Colonic mucosa (tissue), 4 donors: ENCODE measurements around the gene CRK. TPM values are rescaled to one million over a fixed set of nuclear protein-coding genes. Genes with fewer than 3 reads are reported as not detected.
"Not testable (repeated sequence)": the region's sequence is repeated elsewhere in the genome, so short reads cannot be mapped to it uniquely, and the experiment has no call there.

ENCODE experiments used
- DNase-seq: peaks from one replicate; pipeline ENCODE4 v3.0.0-alpha.2; 2020
- H3K27ac ChIP-seq: fragments of 200-600 bp; one replicate; pipeline ENCODE4 v1.8.0; 2021
- H3K27me3 ChIP-seq: fragments of 200-600 bp; one replicate; pipeline ENCODE4 v1.8.0; 2021
- H3K36me3 ChIP-seq: fragments of 200-600 bp; one replicate; pipeline ENCODE4 v1.8.0; 2021
- H3K4me1 ChIP-seq: fragments of 200-600 bp; one replicate; pipeline ENCODE4 v1.8.0; 2021; ENCODE audit warnings: mild to moderate bottlenecking
- H3K4me3 ChIP-seq: fragments of 200-600 bp; one replicate; pipeline ENCODE4 v1.8.0; 2021
- H3K9ac ChIP-seq, 2 donors: one replicate each; pipeline ENCODE4 v1.7.0; 2013; ENCODE audit warnings: control low read depth in 2 of 2, low read depth in 2 of 2, low read length in 2 of 2
- H3K9me3 ChIP-seq: fragments of 200-600 bp; one replicate; pipeline ENCODE4 v1.8.0; 2021
- intact Hi-C: fragments of 100-400 bp; cut with DNase I; formaldehyde crosslinking; loops from one replicate; pipeline ENCODE4 v1.14.1; 2022
- total RNA-seq, 2 donors: library from RNA; stranded (reverse); fragmentation: NEBNext Ultra II Directional in 1 of 2; extraction: Animal tissue kit (Norgen Biotek cat#: 25700) in 1 of 2; gene quantifications; one replicate each; pipeline ENCODE4 v1.2.1, GENCODE V29; 2021
- TF ChIP-seq, protein P1 (sequence below): fragments of 200-600 bp; IDR thresholded peaks from one replicate; pipeline ENCODE4 v1.8.0; 2022; ENCODE audit warnings: antibody characterized with exemption, mild to moderate bottlenecking
- donor health status: healthy.
- donor health status: DM: no; HTN: no; CAD: no.
- donor health status: DM: no; HTN: no; CAD: no.

Gene CRK
- total RNA-seq, 2 donors from 2014 or later: 74.5 to 82.0 TPM

DNA sequence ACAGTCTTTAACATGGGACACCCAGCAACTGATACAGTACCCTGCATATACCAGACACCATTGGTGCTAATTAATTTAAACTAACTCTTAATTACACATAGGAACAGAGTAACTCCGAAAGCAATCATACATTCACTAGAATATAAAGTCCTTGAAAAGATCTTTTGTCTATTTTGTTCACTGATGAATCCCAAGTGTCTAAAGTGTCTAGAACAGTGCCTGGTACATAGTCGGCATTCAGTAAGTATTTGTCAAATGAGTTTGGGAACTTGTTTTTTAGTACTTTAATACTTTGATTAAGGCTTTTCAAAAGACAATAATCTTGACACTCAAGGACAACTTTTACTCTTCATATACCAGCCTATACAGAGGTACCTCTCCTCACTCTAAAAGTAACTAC lies 69.8 kb downstream of the CRK start:
- TF ChIP-seq, protein P1, sequence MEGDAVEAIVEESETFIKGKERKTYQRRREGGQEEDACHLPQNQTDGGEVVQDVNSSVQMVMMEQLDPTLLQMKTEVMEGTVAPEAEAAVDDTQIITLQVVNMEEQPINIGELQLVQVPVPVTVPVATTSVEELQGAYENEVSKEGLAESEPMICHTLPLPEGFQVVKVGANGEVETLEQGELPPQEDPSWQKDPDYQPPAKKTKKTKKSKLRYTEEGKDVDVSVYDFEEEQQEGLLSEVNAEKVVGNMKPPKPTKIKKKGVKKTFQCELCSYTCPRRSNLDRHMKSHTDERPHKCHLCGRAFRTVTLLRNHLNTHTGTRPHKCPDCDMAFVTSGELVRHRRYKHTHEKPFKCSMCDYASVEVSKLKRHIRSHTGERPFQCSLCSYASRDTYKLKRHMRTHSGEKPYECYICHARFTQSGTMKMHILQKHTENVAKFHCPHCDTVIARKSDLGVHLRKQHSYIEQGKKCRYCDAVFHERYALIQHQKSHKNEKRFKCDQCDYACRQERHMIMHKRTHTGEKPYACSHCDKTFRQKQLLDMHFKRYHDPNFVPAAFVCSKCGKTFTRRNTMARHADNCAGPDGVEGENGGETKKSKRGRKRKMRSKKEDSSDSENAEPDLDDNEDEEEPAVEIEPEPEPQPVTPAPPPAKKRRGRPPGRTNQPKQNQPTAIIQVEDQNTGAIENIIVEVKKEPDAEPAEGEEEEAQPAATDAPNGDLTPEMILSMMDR: no peak
- Histone ChIP-seq H3K9ac (no peak overlapping the region), H3K9me3 (no peaks in the 10 kb centered on the region), H3K4me1 (peaks cover 12% of the 10 kb centered on the region), H3K27me3 (no peaks in the 10 kb centered on the region), H3K27ac (no peak overlapping the region), H3K36me3 (no peaks in the 10 kb centered on the region), H3K4me3 (no peak overlapping the region)
- intact Hi-C loops: no loop called here
- DNase-seq: no peak

DNA sequence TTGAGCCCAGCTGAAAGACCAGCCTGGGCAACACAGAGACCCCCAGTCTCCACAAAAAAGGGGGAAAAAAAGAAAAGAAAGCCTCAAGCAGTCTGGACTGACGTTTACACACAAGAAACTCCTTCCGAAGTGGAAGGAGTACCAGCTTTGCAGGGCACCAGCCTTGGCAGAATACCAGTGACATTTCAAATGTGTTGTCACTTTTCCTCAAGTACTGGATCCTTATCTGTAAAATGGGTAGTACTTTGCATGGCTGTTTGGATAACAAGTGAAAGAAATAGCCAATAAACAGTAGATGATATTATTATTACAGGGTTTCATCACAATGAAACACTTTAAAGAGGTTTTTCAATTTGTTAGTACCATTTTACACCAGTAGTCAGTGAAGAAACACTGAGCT lies 70.2 kb downstream of the CRK start:
- H3K36me3 ChIP-seq: no peaks in the 10 kb centered on the region
- no peak overlapping the region for H3K27ac ChIP-seq
- no peaks in the 10 kb centered on the region for H3K9me3 ChIP-seq
- intact Hi-C loops: no loop called here
- no peak overlapping the region for H3K4me3 ChIP-seq
- no peaks in the 10 kb centered on the region for H3K27me3 ChIP-seq
- H3K9ac ChIP-seq: no peak overlapping the region
- no peak for DNase-seq
- TF ChIP-seq, protein P1: no peak
- peaks cover 12% of the 10 kb centered on the region for H3K4me1 ChIP-seq

DNA sequence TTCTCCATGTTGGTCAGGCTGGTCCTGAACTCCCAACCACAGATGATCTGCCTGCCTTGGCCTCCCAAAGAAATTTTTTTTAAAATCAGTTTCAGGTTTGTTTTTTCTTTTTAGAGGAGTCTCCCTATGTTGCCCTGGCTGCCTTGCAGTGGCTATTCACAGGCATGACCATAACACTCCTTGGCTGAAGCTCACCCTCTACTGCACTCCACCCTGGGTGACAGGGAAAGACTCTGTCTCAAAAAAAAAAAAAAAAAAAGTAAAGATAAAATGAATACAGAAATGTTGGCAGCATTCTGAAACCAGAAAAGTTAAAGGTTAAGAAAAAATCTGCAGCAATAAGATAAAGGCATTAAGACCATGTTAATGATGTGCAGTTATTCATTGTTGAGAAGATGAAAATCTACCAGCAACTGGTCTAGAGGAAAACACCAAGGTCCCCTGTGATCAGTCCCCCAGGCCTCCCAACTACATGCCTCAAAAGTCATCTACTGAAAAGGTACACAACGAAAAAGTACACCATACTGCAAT lies 71.1 kb downstream of the CRK start:
- H3K27me3 ChIP-seq: no peaks in the 10 kb centered on the region
- no peak for DNase-seq
- TF ChIP-seq, protein P1: no peak
- H3K9me3 ChIP-seq: no peaks in the 10 kb centered on the region
- intact Hi-C loops: no loop called here
- peaks cover 14% of the 10 kb centered on the region for H3K4me1 ChIP-seq
- H3K9ac ChIP-seq: no peak overlapping the region
- H3K27ac ChIP-seq: no peak overlapping the region
- H3K4me3 ChIP-seq: no peak overlapping the region
- no peaks in the 10 kb centered on the region for H3K36me3 ChIP-seq

DNA sequence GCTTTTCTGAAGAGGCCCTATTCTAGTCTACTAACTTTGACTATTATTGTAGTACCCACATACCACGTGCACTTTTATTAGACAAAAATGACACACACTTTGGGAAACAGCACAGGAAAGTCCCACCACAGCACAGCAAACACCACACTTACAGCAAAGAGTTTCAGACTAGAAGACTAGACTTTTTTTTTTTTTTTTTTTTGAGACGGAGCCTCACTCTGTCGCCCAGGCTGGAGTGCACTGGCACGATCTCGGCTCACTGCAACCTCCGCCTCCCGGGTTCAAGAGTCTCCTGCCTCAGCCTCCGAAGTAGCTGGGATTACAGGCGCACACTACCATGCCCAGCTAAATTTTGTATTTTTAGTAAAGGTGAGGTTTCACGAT lies 76.1 kb downstream of the CRK start:
- intact Hi-C loops: no loop called here
- H3K9ac ChIP-seq: peak overlapping the region in 1 of 2 donors; percentile 35
- peak overlapping the region; percentile 6 for H3K27ac ChIP-seq
- H3K27me3 ChIP-seq: no peaks in the 10 kb centered on the region
- no peak overlapping the region for H3K4me3 ChIP-seq
- H3K36me3 ChIP-seq: no peaks in the 10 kb centered on the region
- peaks cover 28% of the 10 kb centered on the region for H3K4me1 ChIP-seq
- DNase-seq: no peak
- TF ChIP-seq, protein P1: no peak
- H3K9me3 ChIP-seq: no peaks in the 10 kb centered on the region

DNA sequence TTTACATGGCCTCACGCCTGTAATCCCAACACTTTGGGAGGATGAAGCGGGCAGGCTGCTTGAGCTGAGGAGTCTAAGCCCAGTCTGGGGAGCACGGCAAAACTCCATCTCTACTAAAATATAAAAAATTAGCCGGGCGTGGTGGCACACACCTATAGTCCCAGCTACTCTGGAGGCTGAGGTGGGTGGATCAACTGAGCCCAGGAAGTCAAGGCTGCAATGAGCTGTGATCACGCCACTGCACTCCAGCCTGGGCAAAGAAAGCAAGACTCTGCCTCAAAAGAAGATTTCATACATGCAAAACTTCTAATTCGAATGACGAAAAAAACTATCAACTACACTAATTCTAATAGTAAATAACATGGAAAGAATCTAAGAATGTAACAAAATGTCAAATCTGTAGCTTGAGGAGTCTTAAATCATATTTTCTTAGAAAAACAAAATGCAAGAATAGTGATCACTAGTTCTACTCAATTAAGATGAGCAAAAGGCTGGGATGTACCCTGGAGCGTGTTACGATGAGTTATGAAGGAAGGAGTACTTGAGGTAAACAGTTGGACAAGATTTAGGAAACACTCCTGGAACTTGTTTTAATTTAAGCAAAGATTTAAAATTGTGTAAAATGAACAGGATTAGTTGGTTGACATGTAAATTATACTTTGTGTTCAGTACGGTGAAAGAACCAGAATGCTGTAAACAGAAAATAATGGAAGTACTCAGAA lies 76.7 kb downstream of the CRK start:
- no peak for DNase-seq
- Histone ChIP-seq H3K9ac (peak overlapping the region in 1 of 2 donors; percentile 35), H3K9me3 (no peaks in the 10 kb centered on the region), H3K27ac (peak overlapping the region; percentile 6), H3K4me3 (no peak overlapping the region), H3K4me1 (peaks cover 28% of the 10 kb centered on the region), H3K27me3 (no peaks in the 10 kb centered on the region), H3K36me3 (no peaks in the 10 kb centered on the region)
- TF ChIP-seq, protein P1: no peak
- intact Hi-C loops: no loop called here

DNA sequence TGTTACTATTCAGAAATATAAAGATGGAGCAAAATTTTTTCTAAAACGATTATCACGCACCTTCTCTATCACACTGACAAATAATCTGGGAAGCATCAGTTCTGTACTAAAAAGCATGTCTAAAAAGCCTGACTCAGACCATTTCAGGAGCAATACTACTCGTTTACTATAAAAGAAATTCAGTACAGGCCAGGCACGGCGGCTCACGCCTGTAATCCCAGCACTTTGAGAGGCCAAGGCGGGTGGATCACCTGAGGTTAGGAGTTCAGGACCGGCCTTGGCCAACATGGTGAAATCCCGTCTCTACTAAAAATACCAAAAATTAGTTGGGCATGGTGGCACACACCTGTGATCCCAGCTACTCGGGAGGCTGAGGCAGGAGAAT lies 77.6 kb downstream of the CRK start:
- peaks cover 28% of the 10 kb centered on the region for H3K4me1 ChIP-seq
- H3K4me3 ChIP-seq, intact Hi-C loops, H3K9me3 ChIP-seq, DNase-seq, H3K27me3 ChIP-seq, H3K27ac ChIP-seq, H3K9ac ChIP-seq, H3K36me3 ChIP-seq: not testable (repeated sequence)
